HepG2 (cell line): ENCODE data around the gene HSD17B8. TPM values are rescaled to one million over a fixed set of nuclear protein-coding genes. Genes with fewer than 3 reads are reported as not detected.
A peak's percentile ranks its signal among the peaks of the same experiment; 100 is the strongest.

ENCODE experiments used
- ARID4A ChIP-seq: sonication (generic); formaldehyde crosslinking; IDR thresholded peaks from 2 replicates; pipeline ENCODE4 v1.5.0; 2020; ENCODE audit warnings: mild to moderate bottlenecking, missing genetic modification reagents, borderline replicate concordance
- ATAD3A ChIP-seq: sonication (generic); formaldehyde crosslinking; IDR thresholded peaks from 2 replicates; pipeline ENCODE4 v1.4.0; 2020; ENCODE audit warnings: missing genetic modification reagents
- FOXA3 ChIP-seq: IDR thresholded peaks from 2 replicates; pipeline ENCODE4 v1.6.1; 2016; ENCODE audit warnings: missing genetic modification reagents, missing compliant biosample characterization
- GPN1 ChIP-seq: sonication (generic); formaldehyde crosslinking; IDR thresholded peaks from 2 replicates; pipeline ENCODE4 v1.5.1; 2020; ENCODE audit warnings: missing genetic modification reagents, borderline replicate concordance
- HOXA9 ChIP-seq: sonication (generic); formaldehyde crosslinking; IDR thresholded peaks from 2 replicates; pipeline ENCODE4 v1.8.1; 2022; ENCODE audit warnings: missing genetic modification reagents, mild to moderate bottlenecking, moderate library complexity, borderline replicate concordance
- KDM6A ChIP-seq: IDR thresholded peaks from 2 replicates; pipeline ENCODE4 v1.6.1; 2016; ENCODE audit warnings: low read depth
- KMT2A ChIP-seq: sonication (generic); formaldehyde crosslinking; IDR thresholded peaks from 2 replicates; pipeline ENCODE4 v1.4.0; 2020; ENCODE audit warnings: missing genetic modification reagents
- MLLT10 ChIP-seq: sonication (generic); formaldehyde crosslinking; IDR thresholded peaks from 2 replicates; pipeline ENCODE4 v1.4.0; 2020; ENCODE audit warnings: missing genetic modification reagents
- NCOA5 ChIP-seq: sonication (generic); formaldehyde crosslinking; IDR thresholded peaks from 2 replicates; pipeline ENCODE4 v1.4.0; 2020; ENCODE audit warnings: missing genetic modification reagents
- NFE2L2 ChIP-seq: fragments of 150-350 bp; IDR thresholded peaks from 2 replicates; pipeline ENCODE4 v1.6.1; 2014; ENCODE audit warnings: low read length
- NRL ChIP-seq: sonication (generic); formaldehyde crosslinking; IDR thresholded peaks from 2 replicates; pipeline ENCODE4 v1.5.0; 2020; ENCODE audit warnings: missing genetic modification reagents, mild to moderate bottlenecking, moderate library complexity, borderline replicate concordance
- PAXIP1 ChIP-seq: sonication (generic); formaldehyde crosslinking; conservative IDR thresholded peaks from 2 replicates; pipeline ENCODE4 v1.4.0; 2020; ENCODE audit warnings: mild to moderate bottlenecking, missing genetic modification reagents, moderate library complexity
- SIX4 ChIP-seq: sonication (generic); formaldehyde crosslinking; IDR thresholded peaks from 2 replicates; pipeline ENCODE4 v1.4.0; 2020; ENCODE audit warnings: missing genetic modification reagents
- SP1 ChIP-seq, 2 experiments: fragments of 450-650 bp in 1 of 2; sonication (generic) in 1 of 2; formaldehyde crosslinking in 1 of 2; IDR thresholded peaks; 2 replicates each; pipeline versions ENCODE4 v1.4.0 to v1.6.1; 2016 to 2020; ENCODE audit warnings: missing genetic modification reagents in 1 of 2
- SRSF9 ChIP-seq: fragments of 200-400 bp; formaldehyde crosslinking; IDR thresholded peaks from 2 replicates; pipeline ENCODE4 v1.6.1; 2018; ENCODE audit warnings: borderline replicate concordance, mild to moderate bottlenecking, low read depth, low read length; ENCODE audit not compliant: insufficient read depth, poor library complexity, severe bottlenecking
- THAP11 ChIP-seq: IDR thresholded peaks from 2 replicates; pipeline ENCODE4 v1.6.1; 2016; ENCODE audit warnings: missing biosample characterization, missing genetic modification reagents
- ZBTB42 ChIP-seq: sonication (generic); formaldehyde crosslinking; IDR thresholded peaks from 2 replicates; pipeline ENCODE4 v1.5.0; 2020; ENCODE audit warnings: mild to moderate bottlenecking, missing genetic modification reagents
- ZNF24 ChIP-seq: fragments of 450-650 bp; IDR thresholded peaks from 2 replicates; pipeline ENCODE4 v1.6.1; 2017; ENCODE audit warnings: antibody characterized with exemption, mild to moderate bottlenecking
- ZNF337 ChIP-seq: sonication (generic); formaldehyde crosslinking; IDR thresholded peaks from 2 replicates; pipeline ENCODE4 v1.5.1; 2020; ENCODE audit warnings: missing genetic modification reagents, low read depth, mild to moderate bottlenecking, borderline replicate concordance
- polyA plus RNA-seq, 8 experiments: library from polyadenylated mRNA; depleted of rRNA in 3 of 8; stranded (reverse) in 7 of 8; unstranded in 1 of 8; fragments of >200 nt; fragmentation: Illumina TruSeq in 4 of 8; extraction: Trizol in 4 of 8; gene quantifications; 2 replicates each; pipeline versions ENCODE4 v1.2.1 to v1.2.3, GENCODE V29; 2011 to 2016; ENCODE audit warnings: low read depth in 4 of 8, missing spikeins in 1 of 8, mixed read lengths in 1 of 8; ENCODE audit not compliant: insufficient read depth in 1 of 8
- total RNA-seq, 5 experiments: library from RNA; depleted of rRNA; stranded (reverse); fragments of >200 nt; fragmentation: Illumina TruSeq; extraction: Trizol; gene quantifications; 2 replicates each; pipeline ENCODE4 v1.2.3, GENCODE V29; 2016; ENCODE audit warnings: low read depth in 1 of 5
- TF ChIP-seq, protein P1 (sequence below): sonication (generic); IDR thresholded peaks from 2 replicates; pipeline ENCODE4 v1.6.1; 2016; ENCODE audit warnings: low read depth, borderline replicate concordance

HSD17B8 gene
- total and polyA plus RNA-seq, 2 of the 13 experiments (the other 11 are each of a cell fraction or from before 2014, with no cell fraction given), result 12.6 to 20.1 TPM

GRCh38 chr6:33198159-33198852 is 6.1 kb upstream of the HSD17B8 start (continued):
- TF ChIP-seq PAXIP1, result peak; percentile 97
- TF ChIP-seq NCOA5 (CRISPR knock-in tag), result no peak
- TF ChIP-seq SIX4 (CRISPR knock-in tag), result peak; percentile 77
- no peak for TF ChIP-seq KMT2A (CRISPR knock-in tag)
- TF ChIP-seq, protein P1, sequence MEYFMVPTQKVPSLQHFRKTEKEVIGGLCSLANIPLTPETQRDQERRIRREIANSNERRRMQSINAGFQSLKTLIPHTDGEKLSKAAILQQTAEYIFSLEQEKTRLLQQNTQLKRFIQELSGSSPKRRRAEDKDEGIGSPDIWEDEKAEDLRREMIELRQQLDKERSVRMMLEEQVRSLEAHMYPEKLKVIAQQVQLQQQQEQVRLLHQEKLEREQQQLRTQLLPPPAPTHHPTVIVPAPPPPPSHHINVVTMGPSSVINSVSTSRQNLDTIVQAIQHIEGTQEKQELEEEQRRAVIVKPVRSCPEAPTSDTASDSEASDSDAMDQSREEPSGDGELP, result peak; percentile 85; the same call in 1 of the 2 replicates
- TF ChIP-seq ZNF337 (CRISPR knock-in tag), result no peak
- no peak for TF ChIP-seq ATAD3A (CRISPR knock-in tag)
- TF ChIP-seq ARID4A (CRISPR knock-in tag), result peak; percentile 81; the same call in 1 of the 2 replicates
- TF ChIP-seq GPN1 (CRISPR knock-in tag), result no peak
- TF ChIP-seq SRSF9, result no peak
- peak; percentile 86 for TF ChIP-seq THAP11 (CRISPR knock-in tag)
- TF ChIP-seq ZNF24, result peak; percentile 62; the same call in 1 of the 2 replicates
- peak; percentile 85 for TF ChIP-seq KDM6A (CRISPR knock-in tag)
- TF ChIP-seq MLLT10 (CRISPR knock-in tag), result no peak
- TF ChIP-seq SP1 (IDR thresholded peaks at IDR 0.05), result no peak
- TF ChIP-seq SP1 (CRISPR knock-in tag; IDR thresholded peaks at IDR 0.05), result no peak; the same call in 1 of the 2 replicates
- no peak for TF ChIP-seq ZBTB42 (CRISPR knock-in tag)
- 0 out of 2 replicates have a peak, but pooled peaks have one; percentile 26 for TF ChIP-seq HOXA9 (CRISPR knock-in tag)
- TF ChIP-seq FOXA3, result peak; percentile 97
- no peak for TF ChIP-seq NFE2L2
- TF ChIP-seq NRL (CRISPR knock-in tag), result peak; percentile 68; the same call in 1 of the 2 replicates
